Panc1 (cell line): ENCODE results near the gene SHC3.

Source experiments
- CTCF ChIP-seq: fragments of 450-650 bp; IDR thresholded peaks from 2 replicates; pipeline ENCODE4 v1.5.1; 2017; ENCODE audit warnings: mild to moderate bottlenecking
- POLR2AphosphoS5 ChIP-seq: IDR thresholded peaks from 2 replicates; pipeline ENCODE4 v1.6.1; 2012; ENCODE audit warnings: mild to moderate bottlenecking, low read depth, low read length, moderate library complexity
- REST ChIP-seq, 2 experiments: IDR thresholded peaks; 2 replicates each; pipeline ENCODE4 v1.6.1; 2011 to 2012; ENCODE audit warnings: low read depth in 2 of 2, control low read depth in 1 of 2, low read length in 1 of 2, mild to moderate bottlenecking in 1 of 2, moderate library complexity in 1 of 2; ENCODE audit not compliant: insufficient read depth in 1 of 2
- SIN3A ChIP-seq: IDR thresholded peaks from 2 replicates; pipeline ENCODE4 v1.6.1; 2012; ENCODE audit warnings: low read depth, mild to moderate bottlenecking, low read length, moderate library complexity, borderline replicate concordance; ENCODE audit not compliant: insufficient read depth
- TCF7L2 ChIP-seq: IDR thresholded peaks from 2 replicates; pipeline ENCODE4 v1.6.1; 2011; ENCODE audit warnings: mild to moderate bottlenecking, low read depth, low read length, inconsistent platforms

- no peak for TF ChIP-seq CTCF
- no peak for TF ChIP-seq TCF7L2
- TF ChIP-seq REST (IDR thresholded peaks at IDR 0.05; ENCODE audit: insufficient read depth in 1 of 2, low read depth in 2 of 2, low read length in 1 of 2): no peak
- TF ChIP-seq POLR2AphosphoS5: no peak
- no peak for TF ChIP-seq SIN3A
Measured at GRCh38 chr9:89139455-89139854, 39.2 kb downstream of the SHC3 start.
